HepG2 (cell line): ENCODE measurements around the gene COX7A2L. TPM values are rescaled to one million over a fixed set of nuclear protein-coding genes. Genes with fewer than 3 reads are reported as not detected.

Source experiments
- ARID2 ChIP-seq: sonication (generic); formaldehyde crosslinking; IDR thresholded peaks from 2 replicates; pipeline ENCODE4 v1.8.1; 2022; ENCODE audit warnings: mild to moderate bottlenecking, missing genetic modification reagents, borderline replicate concordance
- ARNTL ChIP-seq: sonication (generic); formaldehyde crosslinking; IDR thresholded peaks from 2 replicates; pipeline ENCODE4 v1.4.0; 2020; ENCODE audit warnings: mild to moderate bottlenecking, missing genetic modification reagents
- ATF7-NPFF ChIP-seq: sonication (generic); formaldehyde crosslinking; IDR thresholded peaks from 2 replicates; pipeline ENCODE4 v1.8.1; 2023; ENCODE audit warnings: mild to moderate bottlenecking, low read depth, missing genetic modification reagents, moderate library complexity
- CBX2 ChIP-seq, 2 experiments: fragments of 200-600 bp in 1 of 2; sonication (generic); formaldehyde crosslinking in 1 of 2; IDR thresholded peaks; 2 replicates each; pipeline versions ENCODE4 v1.7.0 to v1.8.1; 2018 to 2022; ENCODE audit warnings: low read depth in 2 of 2, low read length in 1 of 2, mild to moderate bottlenecking in 1 of 2, missing genetic modification reagents in 1 of 2
- CHD2 ChIP-seq: IDR thresholded peaks from 2 replicates; pipeline ENCODE4 v1.6.1; 2011; ENCODE audit warnings: low read depth, low read length, improper control_type of control experiment
- EEA1 ChIP-seq: sonication (generic); formaldehyde crosslinking; IDR thresholded peaks from 2 replicates; pipeline ENCODE4 v1.5.1; 2020; ENCODE audit warnings: mild to moderate bottlenecking, missing genetic modification reagents, borderline replicate concordance
- GATAD2A ChIP-seq: IDR thresholded peaks from 2 replicates; pipeline ENCODE4 v1.6.1; 2016
- HCFC1 ChIP-seq: fragments of 150-350 bp; IDR thresholded peaks from 2 replicates; pipeline ENCODE4 v1.6.1; 2014; ENCODE audit warnings: low read depth, low read length
- IRF2 ChIP-seq: IDR thresholded peaks from 2 replicates; pipeline ENCODE4 v1.6.1; 2018; ENCODE audit warnings: missing genetic modification reagents, missing compliant biosample characterization
- MBNL3 ChIP-seq: fragments of 250-450 bp; sonication (Bioruptor Pico); conservative IDR thresholded peaks from 2 replicates; pipeline ENCODE4 v1.8.0; 2022; ENCODE audit warnings: mild to moderate bottlenecking, inconsistent platforms
- NCOA1 ChIP-seq: sonication (generic); formaldehyde crosslinking; IDR thresholded peaks from 2 replicates; pipeline ENCODE4 v1.9.0; 2021; ENCODE audit warnings: missing genetic modification reagents
- NFE2 ChIP-seq: sonication (generic); formaldehyde crosslinking; IDR thresholded peaks from 2 replicates; pipeline ENCODE4 v1.4.0; 2020; ENCODE audit warnings: missing genetic modification reagents
- NFKBIZ ChIP-seq: IDR thresholded peaks from 2 replicates; pipeline ENCODE4 v1.6.1; 2018; ENCODE audit warnings: missing genetic modification reagents, missing compliant biosample characterization
- PRMT3 ChIP-seq: sonication (generic); formaldehyde crosslinking; IDR thresholded peaks from 2 replicates; pipeline ENCODE4 v1.8.1; 2022; ENCODE audit warnings: low read depth, mild to moderate bottlenecking, moderate library complexity, missing genetic modification reagents, borderline replicate concordance
- SAFB2 ChIP-seq: sonication (generic); formaldehyde crosslinking; IDR thresholded peaks from 2 replicates; pipeline ENCODE4 v1.5.1; 2020; ENCODE audit warnings: missing genetic modification reagents, low read depth, mild to moderate bottlenecking, borderline replicate concordance
- SALL1 ChIP-seq: sonication (generic); formaldehyde crosslinking; IDR thresholded peaks from 2 replicates; pipeline ENCODE4 v1.8.0; 2022; ENCODE audit warnings: mild to moderate bottlenecking, missing genetic modification reagents
- TCF12 ChIP-seq, 2 experiments: fragments of 450-650 bp in 1 of 2; sonication (generic) in 1 of 2; formaldehyde crosslinking in 1 of 2; IDR thresholded peaks; 2 replicates each; pipeline versions ENCODE4 v1.6.1 to v1.8.0; 2017 to 2022; ENCODE audit warnings: antibody characterized with exemption in 1 of 2, mild to moderate bottlenecking in 1 of 2, missing genetic modification reagents in 1 of 2, moderate library complexity in 1 of 2
- TCF7 ChIP-seq: sonication (generic); IDR thresholded peaks from 2 replicates; pipeline ENCODE4 v1.6.1; 2016; ENCODE audit warnings: antibody characterized with exemption, low read depth
- ZKSCAN5 ChIP-seq: sonication (generic); formaldehyde crosslinking; IDR thresholded peaks from 2 replicates; pipeline ENCODE4 v1.5.1; 2020; ENCODE audit warnings: mild to moderate bottlenecking, missing genetic modification reagents
- ZNF138 ChIP-seq: sonication (generic); formaldehyde crosslinking; IDR thresholded peaks from 2 replicates; pipeline ENCODE4 v1.5.0; 2020; ENCODE audit warnings: mild to moderate bottlenecking, low read depth, missing genetic modification reagents
- ZNF367 ChIP-seq: sonication (generic); formaldehyde crosslinking; IDR thresholded peaks from 2 replicates; pipeline ENCODE4 v1.4.0; 2020; ENCODE audit warnings: missing genetic modification reagents, borderline replicate concordance
- ZNF546 ChIP-seq: sonication (generic); formaldehyde crosslinking; conservative IDR thresholded peaks from 2 replicates; pipeline ENCODE4 v1.8.1; 2023; ENCODE audit warnings: mild to moderate bottlenecking, missing genetic modification reagents
- ZNF607 ChIP-seq: sonication (generic); formaldehyde crosslinking; IDR thresholded peaks from 2 replicates; pipeline ENCODE4 v1.5.1; 2020; ENCODE audit warnings: missing genetic modification reagents, mild to moderate bottlenecking, borderline replicate concordance
- ZNF768 ChIP-seq: sonication (generic); formaldehyde crosslinking; IDR thresholded peaks from 2 replicates; pipeline ENCODE4 v1.4.0; 2020; ENCODE audit warnings: missing genetic modification reagents
- ZSCAN20 ChIP-seq: sonication (generic); formaldehyde crosslinking; IDR thresholded peaks from 2 replicates; pipeline ENCODE4 v1.4.0; 2020; ENCODE audit warnings: missing genetic modification reagents, mild to moderate bottlenecking, borderline replicate concordance
- polyA plus RNA-seq, 8 experiments: library from polyadenylated mRNA; depleted of rRNA in 3 of 8; stranded (reverse) in 7 of 8; unstranded in 1 of 8; fragments of >200 nt; fragmentation: Illumina TruSeq in 4 of 8; extraction: Trizol in 4 of 8; gene quantifications; 2 replicates each; pipeline versions ENCODE4 v1.2.1 to v1.2.3, GENCODE V29; 2011 to 2016; ENCODE audit warnings: low read depth in 4 of 8, missing spikeins in 1 of 8, mixed read lengths in 1 of 8; ENCODE audit not compliant: insufficient read depth in 1 of 8
- total RNA-seq, 5 experiments: library from RNA; depleted of rRNA; stranded (reverse); fragments of >200 nt; fragmentation: Illumina TruSeq; extraction: Trizol; gene quantifications; 2 replicates each; pipeline ENCODE4 v1.2.3, GENCODE V29; 2016; ENCODE audit warnings: low read depth in 1 of 5
- TF ChIP-seq, protein P1 (sequence below), 2 experiments: sonication (generic) in 1 of 2; formaldehyde crosslinking in 1 of 2; IDR thresholded peaks; 2 replicates each; pipeline versions ENCODE4 v1.6.1 to v1.9.0; 2014 to 2022; ENCODE audit warnings: antibody characterized with exemption in 1 of 2, borderline replicate concordance in 1 of 2, inconsistent platforms in 1 of 2, low read depth in 1 of 2, missing genetic modification reagents in 1 of 2

COX7A2L gene
- total and polyA plus RNA-seq, 2 of the 13 experiments (the other 11 are each of a cell fraction or from before 2014, with no cell fraction given): 155 to 201 TPM

DNA sequence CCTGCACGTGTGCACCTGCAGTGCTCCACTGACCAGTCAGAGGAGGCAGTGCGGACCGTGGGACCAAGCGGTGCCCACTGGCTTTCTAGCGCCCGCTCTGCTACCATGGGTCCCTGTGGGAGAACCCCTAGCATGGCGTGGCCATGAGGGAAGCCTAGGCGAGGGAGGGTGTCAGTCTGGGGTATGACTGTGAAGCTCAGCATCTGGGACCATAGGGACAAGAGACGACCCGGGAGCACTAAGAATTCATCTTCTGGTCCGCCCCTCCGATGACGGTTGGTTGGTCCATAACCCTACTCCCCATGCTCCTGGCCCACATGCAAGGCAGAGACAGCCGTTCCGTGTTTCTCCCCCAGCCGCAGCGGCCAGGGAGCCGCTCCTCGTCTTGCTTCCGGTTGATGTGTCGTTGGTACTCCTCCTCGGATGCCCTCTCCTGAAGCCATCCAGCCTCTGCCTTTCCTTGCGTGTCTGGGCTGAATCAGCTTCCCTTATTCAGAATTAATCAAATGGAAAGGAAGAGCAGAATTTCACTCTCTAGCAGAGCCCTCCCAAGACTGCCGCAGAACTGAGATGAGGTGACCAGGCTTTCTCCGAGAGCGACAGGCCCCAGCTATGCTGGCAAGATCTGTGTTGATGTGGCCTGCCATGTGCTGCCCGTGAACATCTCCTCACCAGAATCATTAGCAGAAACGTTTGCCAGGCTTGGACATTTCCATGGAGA is 23.0 kb downstream of the COX7A2L start (continued):
- TF ChIP-seq NFE2 (CRISPR knock-in tag) (no peak), TCF12 (IDR thresholded peaks at IDR 0.05) (no peak), TCF12 (CRISPR knock-in tag; IDR thresholded peaks at IDR 0.05) (no peak), GATAD2A (CRISPR knock-in tag) (no peak), NCOA1 (no peak), ZKSCAN5 (CRISPR knock-in tag) (no peak), EEA1 (CRISPR knock-in tag) (no peak), MBNL3 (CRISPR knock-in tag) (no peak), SALL1 (no peak), ZNF768 (CRISPR knock-in tag) (no peak; the same call in 1 of the 2 replicates), ZNF607 (0 out of 2 replicates have a peak, but pooled peaks have one; percentile 18), ZNF367 (CRISPR knock-in tag) (no peak), ZNF546 (no peak), ARNTL (CRISPR knock-in tag) (0 out of 2 replicates have a peak, but pooled peaks have one; percentile 28), PRMT3 (CRISPR knock-in tag) (0 out of 2 replicates have a peak, but pooled peaks have one; percentile 46), SAFB2 (CRISPR knock-in tag) (0 out of 2 replicates have a peak, but pooled peaks have one; percentile 86), ZNF138 (CRISPR knock-in tag) (no peak), NFKBIZ (CRISPR knock-in tag) (no peak), ARID2 (CRISPR knock-in tag) (no peak), CHD2 (no peak), CBX2 (IDR thresholded peaks at IDR 0.05; ENCODE audit: low read depth, low read length) (no peak), CBX2 (CRISPR knock-in tag; IDR thresholded peaks at IDR 0.05; ENCODE audit: low read depth) (no peak), ATF7-NPFF (CRISPR knock-in tag) (peak; percentile 15; the same call in 1 of the 2 replicates), HCFC1 (no peak), TCF7 (no peak), IRF2 (CRISPR knock-in tag) (no peak), ZSCAN20 (CRISPR knock-in tag) (no peak)
- TF ChIP-seq, protein P1, sequence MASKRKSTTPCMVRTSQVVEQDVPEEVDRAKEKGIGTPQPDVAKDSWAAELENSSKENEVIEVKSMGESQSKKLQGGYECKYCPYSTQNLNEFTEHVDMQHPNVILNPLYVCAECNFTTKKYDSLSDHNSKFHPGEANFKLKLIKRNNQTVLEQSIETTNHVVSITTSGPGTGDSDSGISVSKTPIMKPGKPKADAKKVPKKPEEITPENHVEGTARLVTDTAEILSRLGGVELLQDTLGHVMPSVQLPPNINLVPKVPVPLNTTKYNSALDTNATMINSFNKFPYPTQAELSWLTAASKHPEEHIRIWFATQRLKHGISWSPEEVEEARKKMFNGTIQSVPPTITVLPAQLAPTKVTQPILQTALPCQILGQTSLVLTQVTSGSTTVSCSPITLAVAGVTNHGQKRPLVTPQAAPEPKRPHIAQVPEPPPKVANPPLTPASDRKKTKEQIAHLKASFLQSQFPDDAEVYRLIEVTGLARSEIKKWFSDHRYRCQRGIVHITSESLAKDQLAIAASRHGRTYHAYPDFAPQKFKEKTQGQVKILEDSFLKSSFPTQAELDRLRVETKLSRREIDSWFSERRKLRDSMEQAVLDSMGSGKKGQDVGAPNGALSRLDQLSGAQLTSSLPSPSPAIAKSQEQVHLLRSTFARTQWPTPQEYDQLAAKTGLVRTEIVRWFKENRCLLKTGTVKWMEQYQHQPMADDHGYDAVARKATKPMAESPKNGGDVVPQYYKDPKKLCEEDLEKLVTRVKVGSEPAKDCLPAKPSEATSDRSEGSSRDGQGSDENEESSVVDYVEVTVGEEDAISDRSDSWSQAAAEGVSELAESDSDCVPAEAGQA (IDR thresholded peaks at IDR 0.05; ENCODE audit: low read depth): no peak
- TF ChIP-seq, protein P1 (CRISPR knock-in tag; IDR thresholded peaks at IDR 0.05; ENCODE audit: borderline replicate concordance): no peak
